GM12801 (cell line): ENCODE data around the gene MAP3K7.

ENCODE experiments used
- TF ChIP-seq, protein P1 (sequence below): IDR thresholded peaks from one replicate; pipeline ENCODE4 v1.5.1; 2011; ENCODE audit warnings: control low read depth; ENCODE audit not compliant: insufficient read length; ENCODE audit errors: extremely low read depth

Gene MAP3K7

DNA sequence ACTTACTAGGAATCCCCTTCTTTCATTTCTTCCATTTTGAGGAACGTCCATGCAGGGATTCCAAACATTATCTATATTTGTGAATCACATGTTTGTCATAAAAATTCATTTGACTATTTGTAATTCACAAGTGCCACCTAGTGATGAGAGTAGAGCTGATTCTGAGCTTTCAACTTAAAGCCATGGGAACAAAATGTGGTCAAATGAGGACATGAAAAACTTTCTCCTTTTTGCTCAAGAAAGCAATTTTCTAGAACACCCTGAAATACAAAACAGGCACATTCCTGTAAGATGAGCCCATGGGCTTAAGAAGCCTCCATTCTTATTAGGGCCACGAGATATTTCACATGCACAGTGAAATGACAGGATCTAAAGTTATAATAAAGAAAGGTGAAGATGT, 12.3 kb downstream of the MAP3K7 start:
- TF ChIP-seq, protein P1, sequence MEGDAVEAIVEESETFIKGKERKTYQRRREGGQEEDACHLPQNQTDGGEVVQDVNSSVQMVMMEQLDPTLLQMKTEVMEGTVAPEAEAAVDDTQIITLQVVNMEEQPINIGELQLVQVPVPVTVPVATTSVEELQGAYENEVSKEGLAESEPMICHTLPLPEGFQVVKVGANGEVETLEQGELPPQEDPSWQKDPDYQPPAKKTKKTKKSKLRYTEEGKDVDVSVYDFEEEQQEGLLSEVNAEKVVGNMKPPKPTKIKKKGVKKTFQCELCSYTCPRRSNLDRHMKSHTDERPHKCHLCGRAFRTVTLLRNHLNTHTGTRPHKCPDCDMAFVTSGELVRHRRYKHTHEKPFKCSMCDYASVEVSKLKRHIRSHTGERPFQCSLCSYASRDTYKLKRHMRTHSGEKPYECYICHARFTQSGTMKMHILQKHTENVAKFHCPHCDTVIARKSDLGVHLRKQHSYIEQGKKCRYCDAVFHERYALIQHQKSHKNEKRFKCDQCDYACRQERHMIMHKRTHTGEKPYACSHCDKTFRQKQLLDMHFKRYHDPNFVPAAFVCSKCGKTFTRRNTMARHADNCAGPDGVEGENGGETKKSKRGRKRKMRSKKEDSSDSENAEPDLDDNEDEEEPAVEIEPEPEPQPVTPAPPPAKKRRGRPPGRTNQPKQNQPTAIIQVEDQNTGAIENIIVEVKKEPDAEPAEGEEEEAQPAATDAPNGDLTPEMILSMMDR: no peak

DNA sequence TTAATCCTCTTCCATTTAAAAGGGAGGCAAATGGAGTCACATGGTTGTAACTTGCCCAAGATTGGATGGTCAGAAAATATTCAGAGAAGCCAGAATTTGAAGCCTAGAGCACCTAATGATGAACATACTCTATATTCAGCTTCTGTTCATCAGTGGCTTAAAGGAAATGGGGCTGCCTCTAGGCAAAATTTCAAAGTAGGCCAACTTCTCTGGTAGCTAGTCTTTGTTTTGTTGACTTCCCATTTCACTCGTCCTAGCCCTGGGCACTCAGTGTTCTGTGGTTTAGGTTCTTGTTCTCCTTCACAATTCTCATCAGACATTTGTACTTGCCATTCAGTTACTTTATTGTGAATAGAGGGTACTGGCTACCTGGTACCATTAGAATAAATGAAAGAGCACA, 13.2 kb downstream of the MAP3K7 start:
- TF ChIP-seq, protein P1: no peak

DNA sequence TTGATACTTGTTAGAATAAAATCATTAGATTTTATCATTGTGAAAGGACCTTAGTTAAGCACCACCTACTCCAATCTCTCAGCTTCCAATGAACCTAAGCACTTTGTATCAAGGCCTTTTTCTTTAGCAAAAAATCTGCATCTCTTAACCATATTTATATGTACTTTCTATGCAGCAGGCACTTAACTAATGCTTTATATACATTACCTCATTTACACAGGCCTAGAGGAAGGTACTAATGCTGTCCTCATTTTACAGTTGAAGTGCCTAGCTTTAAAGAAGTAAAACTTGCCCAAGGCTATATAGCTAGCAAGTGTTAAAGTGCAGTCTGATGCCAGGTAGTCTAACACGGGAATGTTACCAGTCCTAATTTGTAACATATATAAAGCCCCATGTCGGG, 14.0 kb downstream of the MAP3K7 start:
- TF ChIP-seq, protein P1: no peak

DNA sequence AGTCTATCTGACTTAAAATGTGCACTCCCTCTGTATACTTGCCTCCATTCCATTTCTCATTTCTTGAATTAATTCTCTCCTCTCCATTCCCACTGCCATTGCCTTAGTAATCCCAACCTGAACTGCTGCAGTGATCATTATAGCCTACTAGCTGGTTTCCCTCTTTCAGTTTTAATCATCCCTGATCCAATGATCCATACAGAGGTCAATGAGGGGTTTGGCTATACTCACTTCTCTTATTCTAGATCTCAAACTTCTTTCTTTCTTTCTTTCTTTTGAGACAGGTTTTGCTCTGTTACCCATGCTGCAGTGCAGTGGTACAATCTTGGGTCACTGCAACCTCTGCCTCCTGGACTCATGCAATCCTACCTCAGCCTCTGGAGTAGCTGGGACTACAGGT, 17.6 kb downstream of the MAP3K7 start:
- TF ChIP-seq, protein P1: no peak

DNA sequence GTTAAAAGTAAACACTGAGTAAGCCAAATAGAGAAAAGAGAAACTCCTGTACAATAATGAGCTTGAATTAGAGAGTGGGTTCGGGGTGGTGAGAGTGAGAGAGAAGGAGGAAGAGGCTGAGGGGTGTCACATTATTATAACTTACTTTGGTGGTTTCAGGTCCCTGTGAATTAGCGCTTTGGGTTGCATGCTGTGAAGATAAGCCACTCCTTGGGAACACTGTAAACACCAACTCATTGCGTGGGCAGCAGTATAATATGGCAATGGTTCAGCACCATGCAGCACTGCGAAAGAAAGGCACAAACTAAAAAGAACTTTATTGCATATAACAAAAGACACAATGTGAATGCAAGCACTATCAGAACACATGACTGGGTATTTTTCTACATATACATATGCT, 26.9 kb downstream of the MAP3K7 start:
- TF ChIP-seq, protein P1: no peak

DNA sequence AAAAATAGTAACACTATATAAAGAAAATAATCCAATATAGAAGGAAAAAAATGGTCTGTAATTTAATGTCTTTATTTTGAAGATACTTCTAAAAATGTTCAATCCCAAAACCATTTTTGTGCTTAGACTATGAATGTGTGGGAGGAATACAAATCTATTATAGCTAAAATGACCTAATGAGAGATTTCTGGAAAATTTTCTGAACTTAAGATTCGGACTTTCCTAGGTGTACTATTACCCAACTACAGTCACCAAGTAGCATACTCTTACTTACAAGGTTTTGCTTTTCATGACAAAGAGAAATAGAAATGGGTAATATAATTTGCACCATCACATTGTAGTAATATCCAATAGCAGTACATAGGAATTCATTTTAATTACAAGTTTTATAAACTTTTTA, 29.9 kb downstream of the MAP3K7 start:
- TF ChIP-seq, protein P1: no peak

DNA sequence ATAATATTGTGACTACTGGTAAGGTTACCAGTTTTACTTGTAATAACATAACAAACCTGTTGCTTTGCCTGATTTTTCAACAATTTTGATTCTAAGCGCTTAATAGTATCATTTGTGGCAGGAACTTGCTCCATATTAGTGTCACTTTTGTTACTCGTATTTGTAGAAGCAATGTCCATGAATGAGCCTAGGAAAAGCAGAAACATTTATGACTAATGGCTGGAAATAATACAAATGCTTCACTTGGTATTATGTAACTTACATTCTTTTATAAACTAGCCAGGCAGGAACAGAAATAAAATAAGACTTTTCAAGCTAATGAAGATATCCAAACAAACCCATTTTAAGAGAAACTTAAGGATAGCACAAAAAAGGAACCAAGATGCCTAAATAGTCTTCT, 38.9 kb downstream of the MAP3K7 start:
- TF ChIP-seq, protein P1: no peak

DNA sequence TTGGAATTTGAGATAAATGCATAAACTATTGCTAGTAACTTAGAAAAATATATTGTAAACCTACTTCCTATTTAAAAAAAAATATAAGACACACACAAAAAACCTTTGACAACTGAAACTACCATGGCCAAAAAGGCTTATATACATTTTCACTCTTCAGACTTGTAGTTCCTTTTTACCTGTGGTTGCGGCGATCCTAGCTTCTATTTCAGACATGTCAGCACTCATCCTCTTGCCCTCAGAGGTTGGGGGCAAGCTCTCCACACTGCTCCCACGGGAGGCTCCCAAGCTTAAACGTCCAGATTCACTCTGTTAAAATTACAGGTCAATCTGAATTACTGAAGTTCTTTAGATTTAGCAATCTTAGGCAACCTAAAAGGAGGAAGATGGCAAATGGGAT, 39.8 kb downstream of the MAP3K7 start:
- TF ChIP-seq, protein P1: no peak
